Right lobe of liver (tissue), 6 donors: Measurements from ENCODE around the gene CHADL. TPM values are rescaled to one million over a fixed set of nuclear protein-coding genes. Genes with fewer than 3 reads are reported as not detected.

ENCODE experiments used
- ATAC-seq, 4 donors: fragments of 200-7000 bp; cut with Tn5 transposase; one replicate each; pipeline ENCODE4 v1.9.1; 2020; ENCODE audit warnings: mild to moderate bottlenecking in 4 of 4, moderate library complexity in 4 of 4
- DNase-seq, 3 donors: peaks; one replicate each; pipeline ENCODE4 v3.0.0-alpha.2; 2020
- H3K27ac ChIP-seq, 3 donors: fragments of 200-600 bp; one replicate each; pipeline ENCODE4 v1.8.0; 2022
- H3K27me3 ChIP-seq, 2 donors: fragments of 200-600 bp; one replicate each; pipeline ENCODE4 v1.8.0; 2022
- H3K36me3 ChIP-seq, 4 donors: fragments of 200-600 bp; sonication (generic) in 1 of 4; one replicate each; pipeline versions ENCODE4 v1.5.1 to v1.8.0; 2017 to 2022; ENCODE audit warnings: control low read depth in 1 of 4
- H3K4me1 ChIP-seq, 4 donors: fragments of 200-600 bp; sonication (generic) in 1 of 4; one replicate each; pipeline versions ENCODE4 v1.5.1 to v1.8.0; 2017 to 2022; ENCODE audit warnings: control low read depth in 1 of 4
- H3K4me3 ChIP-seq, 3 donors: fragments of 200-600 bp; one replicate each; pipeline ENCODE4 v1.8.0; 2022
- H3K9me3 ChIP-seq, 4 donors: fragments of 200-600 bp; sonication (generic) in 1 of 4; one replicate each; pipeline versions ENCODE4 v1.5.1 to v1.8.0; 2017 to 2022; ENCODE audit warnings: control low read depth in 1 of 4
- POLR2A ChIP-seq: fragments of 450-650 bp; IDR thresholded peaks from one replicate; pipeline ENCODE4 v1.6.1; 2017; ENCODE audit warnings: antibody characterized with exemption, mild to moderate bottlenecking
- WGBS: methylation state at CpG from one replicate; pipeline ENCODE4 v1.1.6; 2018; ENCODE audit warnings: low coverage, low lambda C conversion rate; ENCODE audit not compliant: insufficient coverage; ENCODE audit errors: missing lambda C conversion rate; 5-methylcytosine and 5-hydroxymethylcytosine counted together
- intact Hi-C, 2 donors: fragments of 100-400 bp; cut with DNase I; formaldehyde crosslinking; loops; one replicate each; pipeline versions ENCODE4 v1.11.2 to v1.14.1; 2022
- total RNA-seq, 6 experiments: library from RNA; depleted of rRNA in 2 of 6; stranded (reverse); fragments of >200 nt in 2 of 6; fragmentation: NEBNext Ultra II Directional in 3 of 6; extraction: Animal tissue kit (Norgen Biotek cat#: 25700) in 3 of 6; gene quantifications; one replicate each; pipeline versions ENCODE4 v1.1.0 to v1.2.4, GENCODE V29; 2016 to 2023
- TF ChIP-seq, protein P1 (sequence below), 4 donors: fragments of 200-600 bp in 3 of 4; fragments of 450-650 bp in 1 of 4; IDR thresholded peaks; one replicate each; pipeline versions ENCODE4 v1.5.1 to v1.8.0; 2016 to 2022; ENCODE audit warnings: antibody characterized with exemption in 4 of 4, mild to moderate bottlenecking in 2 of 4
- donor health status: DM: no; HTN: yes; CAD: no.
- donor health status: DM: no; HTN: no; CAD: no.
- donor health status: DM: no; HTN: no; CAD: no.
- donor health status: DM: no; HTN: yes; CAD: no.
- donor health status: DM: no; HTN: yes; CAD: no.

The CHADL gene
- total RNA-seq, 6 experiments from 2014 or later = 0.75 to 1.5 (median 1.1) TPM

DNA sequence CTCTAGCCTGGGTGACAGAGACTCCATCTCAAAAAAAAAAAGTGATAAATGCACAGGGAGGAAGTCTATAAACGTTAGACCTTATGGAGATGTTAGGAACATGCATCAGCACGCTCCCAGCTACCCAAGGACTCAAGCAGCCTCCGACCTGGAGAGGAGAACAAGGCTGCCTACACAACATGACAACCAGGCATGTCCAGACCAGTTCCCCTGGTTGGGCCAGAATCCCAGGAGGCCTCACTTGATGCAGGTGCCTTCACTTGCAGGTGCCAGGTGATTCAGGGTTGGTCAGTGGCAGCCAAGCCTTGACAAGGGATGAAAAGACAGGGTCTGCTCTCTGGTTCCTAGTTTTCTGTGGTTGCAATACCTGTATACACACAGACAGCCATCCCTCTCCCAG lies 39.3 kb upstream of the CHADL start:
- intact Hi-C loops = no loop called here
- Histone ChIP-seq H3K4me3 (no peak overlapping the region), H3K4me1 (peaks cover 0 to 5% (median 2%) of the 10 kb centered on the region in 4 donors), H3K9me3 (no peaks in the 10 kb centered on the region), H3K27ac (no peak overlapping the region), H3K36me3 (peaks cover 8 to 39% (median 9%) of the 10 kb centered on the region in 4 donors), H3K27me3 (no peaks in the 10 kb centered on the region)
- ATAC-seq (no peak), DNase-seq (no peak)
- TF ChIP-seq POLR2A = no peak
- TF ChIP-seq, protein P1, sequence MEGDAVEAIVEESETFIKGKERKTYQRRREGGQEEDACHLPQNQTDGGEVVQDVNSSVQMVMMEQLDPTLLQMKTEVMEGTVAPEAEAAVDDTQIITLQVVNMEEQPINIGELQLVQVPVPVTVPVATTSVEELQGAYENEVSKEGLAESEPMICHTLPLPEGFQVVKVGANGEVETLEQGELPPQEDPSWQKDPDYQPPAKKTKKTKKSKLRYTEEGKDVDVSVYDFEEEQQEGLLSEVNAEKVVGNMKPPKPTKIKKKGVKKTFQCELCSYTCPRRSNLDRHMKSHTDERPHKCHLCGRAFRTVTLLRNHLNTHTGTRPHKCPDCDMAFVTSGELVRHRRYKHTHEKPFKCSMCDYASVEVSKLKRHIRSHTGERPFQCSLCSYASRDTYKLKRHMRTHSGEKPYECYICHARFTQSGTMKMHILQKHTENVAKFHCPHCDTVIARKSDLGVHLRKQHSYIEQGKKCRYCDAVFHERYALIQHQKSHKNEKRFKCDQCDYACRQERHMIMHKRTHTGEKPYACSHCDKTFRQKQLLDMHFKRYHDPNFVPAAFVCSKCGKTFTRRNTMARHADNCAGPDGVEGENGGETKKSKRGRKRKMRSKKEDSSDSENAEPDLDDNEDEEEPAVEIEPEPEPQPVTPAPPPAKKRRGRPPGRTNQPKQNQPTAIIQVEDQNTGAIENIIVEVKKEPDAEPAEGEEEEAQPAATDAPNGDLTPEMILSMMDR (IDR thresholded peaks at IDR 0.05) = no peak
- WGBS = 73% methylated on average over 3 of the region's 3 CpGs

DNA sequence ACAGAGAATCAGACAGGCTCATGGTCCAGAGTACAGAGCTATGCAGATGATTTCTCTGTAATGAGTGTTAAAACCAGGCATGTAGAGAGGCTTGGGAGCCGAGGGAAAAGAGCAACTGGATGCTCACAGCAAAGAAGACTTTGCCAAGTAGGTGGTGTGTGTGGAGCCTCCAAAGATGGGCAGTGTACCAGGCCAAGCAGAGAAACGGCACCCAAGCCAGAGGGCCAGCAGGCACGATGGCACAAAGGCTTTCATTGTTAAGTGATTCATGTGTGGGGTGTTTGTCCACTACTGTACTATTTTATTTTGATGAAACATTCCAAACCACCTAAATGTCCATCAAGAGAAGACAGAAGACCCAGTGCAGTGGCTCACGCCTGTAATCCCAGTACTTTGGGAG lies 34.1 kb upstream of the CHADL start:
- Histone ChIP-seq H3K36me3 (peaks cover 0 to 61% (median 29%) of the 10 kb centered on the region in 4 donors), H3K27ac (no peak overlapping the region), H3K4me3 (no peak overlapping the region), H3K4me1 (no peaks in the 10 kb centered on the region), H3K9me3 (no peaks in the 10 kb centered on the region), H3K27me3 (no peaks in the 10 kb centered on the region)
- no peak for TF ChIP-seq POLR2A
- TF ChIP-seq, protein P1 (IDR thresholded peaks at IDR 0.05) = no peak
- DNase-seq = no peak
- intact Hi-C loops = no loop called here
- WGBS = 77% methylated on average over 4 of the region's 4 CpGs
- no peak for ATAC-seq

DNA sequence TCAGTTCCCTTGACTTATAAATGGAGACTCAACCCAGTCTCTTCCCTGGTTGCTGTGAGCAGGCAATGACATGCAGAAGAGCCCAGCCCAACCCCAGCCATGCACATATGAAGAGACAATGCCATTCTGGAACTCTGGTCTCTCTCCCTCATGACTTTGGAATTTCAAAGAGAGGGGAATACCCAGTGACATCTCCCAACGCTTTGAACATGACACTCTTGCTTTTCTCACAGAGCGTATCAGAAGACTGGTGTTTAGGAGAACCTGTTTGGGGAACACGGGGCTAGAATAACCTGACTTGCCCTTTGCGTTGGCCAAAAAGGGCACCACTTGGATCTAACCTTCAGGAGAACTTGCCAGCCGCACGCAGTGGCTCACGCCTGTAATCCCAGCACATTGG lies 32.4 kb upstream of the CHADL start:
- no peaks in the 10 kb centered on the region for H3K9me3 ChIP-seq
- no peak for ATAC-seq
- no peak for TF ChIP-seq POLR2A
- peaks cover 0 to 63% (median 32%) of the 10 kb centered on the region in 4 donors for H3K36me3 ChIP-seq
- H3K4me1 ChIP-seq = no peaks in the 10 kb centered on the region
- intact Hi-C loops = no loop called here
- no peaks in the 10 kb centered on the region for H3K27me3 ChIP-seq
- no peak overlapping the region for H3K27ac ChIP-seq
- DNase-seq = no peak
- no peak overlapping the region for H3K4me3 ChIP-seq
- 89% methylated on average over 4 of the region's 7 CpGs for WGBS

DNA sequence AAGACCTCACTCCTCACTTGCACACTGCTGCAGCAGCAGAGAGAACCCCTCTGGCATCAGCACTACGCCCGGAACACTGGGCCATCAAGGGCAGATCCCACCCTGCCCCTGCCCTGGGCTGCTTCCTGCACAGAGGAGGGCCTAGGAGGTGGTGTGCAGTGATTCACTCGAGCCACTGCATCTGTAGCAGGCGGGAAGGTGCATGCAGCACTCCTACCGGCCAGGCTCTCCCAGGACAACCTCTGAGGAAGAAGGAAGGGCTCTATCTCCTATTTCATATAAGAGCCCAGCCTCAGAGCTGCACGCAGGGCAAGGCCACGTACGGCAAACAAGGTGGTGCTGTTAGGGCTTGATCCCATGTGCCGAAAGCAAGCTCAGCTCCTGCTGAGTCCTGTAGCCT lies 31.1 kb upstream of the CHADL start:
- 94% methylated on average over 6 of the region's 9 CpGs for WGBS
- TF ChIP-seq POLR2A = no peak
- TF ChIP-seq, protein P1 (IDR thresholded peaks at IDR 0.05) = no peak
- H3K36me3 ChIP-seq = peaks cover 0 to 63% (median 33%) of the 10 kb centered on the region in 4 donors
- peak in 1 of 4 donors; percentile 29 for ATAC-seq
- no peak for DNase-seq
- H3K27ac ChIP-seq = no peak overlapping the region
- no peaks in the 10 kb centered on the region for H3K9me3 ChIP-seq
- no peaks in the 10 kb centered on the region for H3K27me3 ChIP-seq
- intact Hi-C loops = no loop called here
- H3K4me1 ChIP-seq = no peaks in the 10 kb centered on the region
- H3K4me3 ChIP-seq = no peak overlapping the region

DNA sequence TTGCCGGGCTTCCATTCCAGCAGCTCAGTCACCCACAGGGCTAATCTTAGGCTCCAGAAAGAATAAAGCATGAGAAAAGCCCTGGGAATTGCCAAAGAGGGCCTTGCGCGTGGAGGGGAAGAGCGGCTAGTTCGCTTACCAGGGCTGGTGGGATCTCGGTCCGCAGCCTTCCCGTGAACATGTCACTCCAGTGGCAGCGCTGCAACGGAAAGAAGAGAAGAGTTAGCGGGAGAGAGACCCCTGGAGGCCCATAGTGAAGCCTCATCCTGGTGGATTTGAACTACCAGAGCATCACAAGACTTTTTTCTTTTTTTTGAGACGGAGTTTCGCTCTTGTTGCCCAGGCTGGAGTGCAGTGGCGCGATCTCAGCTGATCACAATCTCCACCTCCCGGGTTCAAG lies 27.2 kb upstream of the CHADL start:
- Histone ChIP-seq H3K4me3 (no peak overlapping the region), H3K9me3 (no peaks in the 10 kb centered on the region), H3K27ac (no peak overlapping the region), H3K27me3 (no peaks in the 10 kb centered on the region), H3K4me1 (no peaks in the 10 kb centered on the region), H3K36me3 (peaks cover 0 to 69% (median 25%) of the 10 kb centered on the region in 4 donors)
- TF ChIP-seq, protein P1 (IDR thresholded peaks at IDR 0.05) = no peak
- no peak for TF ChIP-seq POLR2A
- DNase-seq (no peak), ATAC-seq (no peak)
- intact Hi-C loops = no loop called here
- whole genome bisulfite sequencing = 100% methylated on average over 11 of the region's 16 CpGs
